Hepatocyte (in vitro differentiated cells): ENCODE data around the gene SLC9A4. TPM values are rescaled to one million over a fixed set of nuclear protein-coding genes. Genes with fewer than 3 reads are reported as not detected.

Experiments used
- DNase-seq: peaks from one replicate; pipeline ENCODE4 v3.0.0-alpha.2; 2016; ENCODE audit warnings: low spot score
- H2AFZ ChIP-seq: fragments of 200-600 bp; sonication (generic); 2 replicates; pipeline ENCODE4 v1.6.0; 2016; ENCODE audit warnings: antibody characterized with exemption, mild to moderate bottlenecking
- H3K27ac ChIP-seq: fragments of 200-600 bp; sonication (generic); 2 replicates; pipeline ENCODE4 v1.5.1; 2016; ENCODE audit warnings: mild to moderate bottlenecking
- H3K27me3 ChIP-seq: fragments of 200-600 bp; sonication (generic); 2 replicates; pipeline ENCODE4 v1.6.1; 2016
- H3K36me3 ChIP-seq: fragments of 200-600 bp; sonication (generic); replicated peaks from 2 replicates; pipeline ENCODE4 v1.5.1; 2016; ENCODE audit warnings: low read depth; ENCODE audit not compliant: insufficient read depth
- H3K4me1 ChIP-seq: fragments of 200-600 bp; sonication (generic); 2 replicates; pipeline ENCODE4 v1.5.1; 2016; ENCODE audit warnings: mild to moderate bottlenecking, moderate library complexity; ENCODE audit not compliant: insufficient read depth
- H3K4me2 ChIP-seq: fragments of 200-600 bp; sonication (generic); 2 replicates; pipeline ENCODE4 v1.6.0; 2016
- H3K4me3 ChIP-seq: fragments of 200-600 bp; sonication (generic); 2 replicates; pipeline ENCODE4 v1.5.1; 2016; ENCODE audit warnings: mild to moderate bottlenecking
- H3K79me2 ChIP-seq: fragments of 200-600 bp; sonication (generic); 2 replicates; pipeline ENCODE4 v1.6.0; 2017; ENCODE audit warnings: mild to moderate bottlenecking
- H3K9me2 ChIP-seq: fragments of 200-600 bp; sonication (generic); replicated peaks from 2 replicates; pipeline ENCODE4 v1.6.0; 2017; ENCODE audit warnings: mild to moderate bottlenecking; ENCODE audit not compliant: insufficient read depth
- H3K9me3 ChIP-seq: fragments of 200-600 bp; sonication (generic); 2 replicates; pipeline ENCODE4 v1.5.1; 2016; ENCODE audit warnings: low read depth, mild to moderate bottlenecking
- H4K20me1 ChIP-seq: fragments of 200-600 bp; sonication (generic); 2 replicates; pipeline ENCODE4 v1.6.0; 2016; ENCODE audit warnings: mild to moderate bottlenecking; ENCODE audit not compliant: insufficient read depth, poor library complexity, severe bottlenecking
- CTCF ChIP-seq: fragments of 200-600 bp; sonication (generic); IDR thresholded peaks from 2 replicates; pipeline ENCODE4 v1.5.1; 2016; ENCODE audit warnings: antibody characterized with exemption, mild to moderate bottlenecking; ENCODE audit not compliant: poor library complexity
- EZH2 ChIP-seq: fragments of 200-600 bp; sonication (generic); IDR thresholded peaks from 2 replicates; pipeline ENCODE4 v1.6.1; 2016; ENCODE audit warnings: antibody characterized with exemption, mild to moderate bottlenecking, borderline replicate concordance
- EZH2phosphoT487 ChIP-seq: fragments of 200-600 bp; sonication (generic); IDR thresholded peaks from one replicate; pipeline ENCODE4 v1.6.1; 2018; ENCODE audit warnings: antibody characterized with exemption, mild to moderate bottlenecking, low read depth, moderate library complexity; ENCODE audit not compliant: unreplicated experiment, severe bottlenecking
- WGBS: methylation state at CpG from one replicate; pipeline ENCODE4 v1.1.6; 2016; ENCODE audit warnings: low lambda C conversion rate; ENCODE audit errors: missing lambda C conversion rate; 5-methylcytosine and 5-hydroxymethylcytosine counted together
- polyA plus RNA-seq: library from polyadenylated mRNA; unstranded; fragments of >200 nt; fragmentation: Nextera tagmentation; extraction: Ambion mirVana; gene quantifications from 2 replicates; pipeline ENCODE4 v1.2.1, GENCODE V29; 2016
- total RNA-seq: library from RNA; depleted of rRNA; stranded (reverse); fragments of >200 nt; gene quantifications from 2 replicates; pipeline ENCODE4 v1.2.3, GENCODE V29; 2014

Gene SLC9A4
- total and polyA plus RNA-seq, 2 experiments from 2014 or later, result 0.80 to 1.6 TPM

- H3K9me2 ChIP-seq, result no peaks in the 10 kb centered on the region
- no peak overlapping the region for H3K4me2 ChIP-seq
- no peak for DNase-seq
- H3K36me3 ChIP-seq, result no peaks in the 10 kb centered on the region
- no peak overlapping the region for H3K27ac ChIP-seq
- no peak for TF ChIP-seq EZH2phosphoT487
- TF ChIP-seq EZH2, result no peak
- no peak for TF ChIP-seq CTCF
- H3K4me1 ChIP-seq, result no peaks in the 10 kb centered on the region
- H3K27me3 ChIP-seq, result no peaks in the 10 kb centered on the region
- H3K9me3 ChIP-seq, result no peaks in the 10 kb centered on the region
- no peaks in the 10 kb centered on the region for H4K20me1 ChIP-seq
- H2AFZ ChIP-seq, result no peak overlapping the region
- H3K79me2 ChIP-seq, result no peaks in the 10 kb centered on the region
- no peak overlapping the region for H3K4me3 ChIP-seq
- WGBS, result 52% methylated on average over 3 of the region's 3 CpGs
These were observed 28.8 kb upstream of the SLC9A4 start for GRCh38 chr2:102444233-102444632.

GRCh38 chr2:102446936-102447335 lies 26.1 kb upstream of the SLC9A4 start:
- no peak for TF ChIP-seq EZH2phosphoT487
- TF ChIP-seq CTCF, result no peak
- TF ChIP-seq EZH2, result no peak
- no peak overlapping the region for H3K4me3 ChIP-seq
- H3K9me3 ChIP-seq, result no peaks in the 10 kb centered on the region
- no peaks in the 10 kb centered on the region for H4K20me1 ChIP-seq
- WGBS, result 97% methylated on average over 9 of the region's 9 CpGs
- H3K27ac ChIP-seq, result no peak overlapping the region
- no peak overlapping the region for H2AFZ ChIP-seq
- H3K79me2 ChIP-seq, result no peaks in the 10 kb centered on the region
- no peaks in the 10 kb centered on the region for H3K36me3 ChIP-seq
- no peak overlapping the region for H3K4me2 ChIP-seq
- H3K4me1 ChIP-seq, result no peaks in the 10 kb centered on the region
- no peak for DNase-seq
- H3K9me2 ChIP-seq, result no peaks in the 10 kb centered on the region
- H3K27me3 ChIP-seq, result no peaks in the 10 kb centered on the region

GRCh38 chr2:102449370-102449974 lies 23.6 kb upstream of the SLC9A4 start:
- peak; percentile 62 for DNase-seq
- no peaks in the 10 kb centered on the region for H3K9me2 ChIP-seq
- H3K79me2 ChIP-seq, result no peaks in the 10 kb centered on the region

More at GRCh38 chr2:102449370-102449974, 23.6 kb upstream of the SLC9A4 start:
- H3K27ac ChIP-seq, result no peak overlapping the region
- no peak overlapping the region for H2AFZ ChIP-seq
- H3K27me3 ChIP-seq, result no peaks in the 10 kb centered on the region
- no peak overlapping the region for H3K4me3 ChIP-seq
- H4K20me1 ChIP-seq, result no peaks in the 10 kb centered on the region
- H3K4me2 ChIP-seq, result no peak overlapping the region
- no peaks in the 10 kb centered on the region for H3K36me3 ChIP-seq
- WGBS, result 0% methylated on average over 1 of the region's 1 CpG
- TF ChIP-seq EZH2 (no peak), CTCF (peak; percentile 80)
- no peaks in the 10 kb centered on the region for H3K4me1 ChIP-seq
- no peaks in the 10 kb centered on the region for H3K9me3 ChIP-seq
